HG03354 (cell line): ENCODE results near the gene RMRP.
"Not testable (repeated sequence)": the region's sequence is repeated elsewhere in the genome, so short reads cannot be mapped to it uniquely, and the experiment has no call there.

Experiments
- ATAC-seq: cut with Tn5 transposase; IDR thresholded peaks from one replicate; pipeline ENCODE4 v1.9.1; 2021; ENCODE audit warnings: mild to moderate bottlenecking; ENCODE audit not compliant: unreplicated experiment, poor library complexity, severe bottlenecking

The RMRP gene

DNA sequence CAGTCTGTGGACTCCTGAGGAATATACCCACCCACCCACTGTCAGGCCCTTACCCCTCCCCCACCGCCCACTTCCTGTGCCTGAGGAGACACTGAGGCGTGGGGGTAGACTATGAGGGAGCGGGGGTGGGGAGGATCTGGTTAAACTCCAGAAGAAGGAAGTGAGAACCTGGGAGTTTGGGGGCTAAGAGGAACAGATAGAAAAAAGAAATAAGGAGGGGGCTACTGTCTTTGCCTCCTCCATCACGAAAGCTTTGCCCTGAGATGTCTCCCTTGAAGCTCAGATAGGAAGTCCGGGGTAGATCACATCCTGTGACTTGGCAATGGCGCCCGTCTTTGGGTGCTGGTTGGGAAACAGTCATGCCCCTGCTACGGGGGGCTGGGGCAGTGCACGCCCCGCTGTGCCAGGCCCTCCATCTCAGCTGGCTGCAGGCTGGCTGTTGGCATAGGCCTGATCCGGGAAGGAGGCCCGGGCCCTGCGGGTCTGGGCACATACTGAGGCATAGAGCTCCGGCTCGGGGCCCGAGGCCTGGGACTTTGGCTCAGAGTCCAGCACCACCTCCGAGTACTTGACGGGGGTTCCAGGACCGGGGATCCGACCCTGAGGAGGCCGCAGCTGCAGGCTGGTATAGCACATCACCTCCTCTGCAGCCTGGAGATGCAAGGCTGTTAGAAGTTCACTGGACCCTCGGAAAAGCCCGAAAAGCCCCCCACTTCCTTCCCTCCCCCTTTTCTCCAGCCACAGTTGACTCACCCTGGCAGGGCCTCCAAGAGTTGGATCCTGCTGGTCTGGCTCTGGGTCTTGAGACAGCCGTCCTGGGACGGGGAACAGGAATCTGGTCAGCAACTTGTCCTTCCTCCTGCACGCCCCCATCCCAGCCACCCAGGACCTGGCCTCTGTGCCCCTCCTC lies 8.1 kb downstream of the RMRP start:
- ATAC-seq, result no peak

DNA sequence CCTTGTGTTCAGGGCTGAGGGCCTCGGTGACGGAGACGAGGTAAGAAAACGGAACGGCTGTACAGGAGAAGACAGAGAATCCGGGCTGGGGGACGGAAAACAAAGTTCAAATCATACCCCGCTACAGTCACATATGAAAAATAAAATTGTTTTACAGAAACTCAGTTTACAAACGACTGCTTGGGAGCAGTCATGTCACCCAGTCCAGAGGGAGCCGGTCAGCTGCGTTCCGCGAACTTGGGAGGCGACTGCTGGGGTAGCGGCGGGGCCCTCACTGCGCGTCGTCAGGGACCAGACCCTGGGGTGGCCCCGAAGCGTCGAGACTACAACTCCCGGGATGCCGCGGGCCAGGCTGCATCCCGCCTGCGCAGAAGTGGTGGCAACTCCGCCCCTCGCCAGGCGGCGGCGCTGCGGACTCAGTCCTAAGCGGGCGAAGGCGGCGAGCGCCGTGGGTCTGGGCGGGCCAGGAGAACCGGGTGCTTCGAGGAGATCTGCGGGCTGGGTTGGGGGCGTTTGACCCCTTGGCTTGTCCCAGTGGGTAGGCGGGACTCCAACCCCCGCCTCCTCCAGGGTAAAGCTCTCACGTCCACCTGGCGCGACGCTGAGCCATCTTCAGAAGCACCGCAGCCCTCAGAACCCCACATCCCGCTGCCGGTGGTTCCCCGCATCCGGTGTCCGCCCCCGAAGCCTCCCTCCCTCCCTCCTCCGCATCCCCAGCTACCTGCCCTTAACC lies 11.1 kb downstream of the RMRP start:
- peak; percentile 87 for ATAC-seq

DNA sequence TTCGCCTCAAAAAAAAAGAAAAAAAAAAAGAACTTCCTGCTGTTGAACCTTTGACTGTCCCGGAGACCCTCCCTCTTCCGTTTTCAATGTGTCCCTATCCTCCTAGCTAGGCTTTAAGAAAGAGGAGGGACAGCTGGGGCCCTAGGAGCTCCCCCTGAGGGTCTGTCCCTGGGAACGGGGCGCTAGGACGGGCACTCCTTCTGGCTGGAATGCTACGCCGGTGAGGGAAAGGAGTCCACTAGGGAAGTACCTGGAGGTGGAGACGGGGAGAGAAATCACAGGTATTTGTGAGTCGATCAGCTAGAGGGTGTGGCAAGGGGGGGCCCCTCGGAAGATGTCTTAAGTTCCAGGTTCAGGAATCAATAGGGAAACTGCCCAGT lies 11.7 kb downstream of the RMRP start:
- ATAC-seq, result no peak

DNA sequence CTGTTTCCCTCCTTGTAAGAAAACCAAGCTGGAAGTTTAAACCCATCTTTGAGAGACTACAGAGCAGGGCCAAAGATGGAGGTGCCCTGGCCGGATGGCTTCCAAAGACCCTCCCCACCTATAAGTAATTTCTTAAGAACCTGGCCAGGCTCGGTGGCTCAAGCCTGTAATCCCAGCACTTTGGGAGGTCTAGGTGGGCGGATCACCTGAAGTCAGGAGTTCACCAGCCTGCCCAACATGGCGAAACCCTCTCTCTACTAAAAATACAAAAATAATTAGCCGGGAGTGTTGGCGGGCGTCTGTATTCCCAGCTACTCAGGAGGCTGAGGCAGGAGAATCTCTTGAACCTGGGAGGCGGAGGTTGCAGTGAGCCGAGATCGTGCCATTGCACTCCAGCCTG lies 12.1 kb downstream of the RMRP start:
- ATAC-seq, result not testable (repeated sequence)

DNA sequence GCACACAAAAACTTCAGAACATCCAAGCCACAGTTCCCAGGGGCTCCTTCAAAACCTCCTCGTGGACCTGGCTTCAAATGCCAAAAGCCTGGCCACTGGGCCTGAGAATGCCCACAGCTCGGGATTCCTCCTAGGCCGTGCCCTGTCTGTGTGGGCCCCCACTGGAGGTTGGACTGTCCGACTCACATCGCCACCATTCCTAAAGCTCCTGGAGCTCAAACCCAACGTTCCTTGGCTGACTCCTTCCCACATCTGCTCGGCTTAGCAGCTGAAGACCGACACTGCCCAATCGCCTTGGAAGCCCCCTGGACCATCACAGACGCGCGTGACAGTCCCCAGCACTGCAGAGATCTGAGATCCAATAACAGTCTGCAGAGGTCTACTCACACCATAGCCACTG lies 14.8 kb downstream of the RMRP start:
- no peak for ATAC-seq

DNA sequence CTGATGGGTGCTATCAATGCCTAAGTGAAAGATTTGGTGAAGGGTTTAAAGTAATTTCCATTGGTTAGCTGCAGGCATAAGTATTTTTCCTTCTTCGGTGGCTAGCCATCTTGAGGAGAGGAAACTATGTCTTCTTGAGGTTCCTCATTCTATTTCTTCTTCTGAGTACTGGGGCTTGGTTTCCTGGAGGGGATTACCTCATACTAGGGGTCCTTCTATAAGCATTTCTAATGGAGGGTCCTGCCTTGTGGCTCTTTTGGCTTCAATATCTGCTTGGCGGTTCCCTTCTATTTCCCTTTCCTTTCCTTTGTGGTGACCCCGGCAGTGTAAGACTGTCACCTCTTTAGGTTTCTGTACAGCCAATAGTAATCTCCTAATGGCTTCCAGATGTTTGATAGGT lies 16.3 kb downstream of the RMRP start:
- not testable (repeated sequence) for ATAC-seq

DNA sequence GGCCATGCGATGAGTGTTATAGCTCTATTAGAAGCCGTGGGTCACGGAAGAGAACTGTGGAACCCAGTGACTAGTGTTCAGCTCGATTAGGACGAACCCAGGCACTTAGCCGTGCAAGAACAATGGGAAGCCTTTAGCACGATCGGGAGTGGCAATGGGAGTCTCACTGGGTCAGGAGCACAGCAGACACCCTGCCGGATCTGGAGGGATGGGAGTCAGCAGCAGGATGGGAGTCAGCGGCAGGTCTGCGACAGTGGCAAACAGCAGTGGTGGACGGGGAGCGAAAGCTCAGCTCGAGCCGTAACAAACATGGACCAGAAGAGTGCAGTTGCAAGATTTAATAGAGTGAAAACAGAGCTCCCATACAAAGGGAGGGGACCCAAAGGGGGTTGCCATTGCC lies 17.4 kb downstream of the RMRP start:
- not testable (repeated sequence) for ATAC-seq

DNA sequence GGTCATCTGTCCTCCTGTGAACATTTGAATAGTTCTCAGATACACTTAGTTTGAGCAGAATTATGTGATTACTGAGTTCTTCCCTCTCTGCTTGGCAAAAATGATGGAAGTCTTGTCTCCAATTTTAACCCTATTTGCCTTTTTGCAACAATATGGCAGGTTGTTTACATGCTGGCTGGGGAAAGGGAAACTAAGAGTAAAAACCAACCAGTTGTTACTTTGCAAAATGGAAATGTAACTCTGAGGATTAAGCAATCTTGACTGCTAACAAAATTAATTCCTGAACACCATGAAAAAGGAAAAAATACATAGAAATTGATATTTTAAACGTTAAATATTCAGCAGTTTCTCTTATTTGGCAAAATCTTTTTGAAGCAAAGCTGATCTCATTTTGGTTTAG lies 18.2 kb downstream of the RMRP start:
- ATAC-seq, result no peak

DNA sequence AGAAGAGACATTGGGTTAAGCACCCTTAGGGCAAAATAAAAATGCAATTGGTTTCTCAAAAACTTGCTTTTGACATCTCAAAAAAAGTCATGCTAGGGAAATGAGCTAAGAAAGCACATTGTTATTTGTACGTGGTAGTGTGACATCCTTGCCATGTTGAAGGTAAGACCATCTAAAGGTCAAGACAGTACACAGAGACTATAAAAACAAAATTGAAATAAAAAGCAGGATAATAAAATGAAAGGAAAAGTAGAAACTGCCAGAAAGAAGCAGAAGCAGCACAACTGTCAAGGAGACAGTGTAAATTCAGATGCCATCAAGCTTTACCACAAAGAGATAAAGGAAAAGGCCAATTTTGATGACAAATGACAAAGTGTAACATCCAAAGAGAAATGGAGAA lies 18.6 kb downstream of the RMRP start:
- ATAC-seq, result not testable (repeated sequence)

DNA sequence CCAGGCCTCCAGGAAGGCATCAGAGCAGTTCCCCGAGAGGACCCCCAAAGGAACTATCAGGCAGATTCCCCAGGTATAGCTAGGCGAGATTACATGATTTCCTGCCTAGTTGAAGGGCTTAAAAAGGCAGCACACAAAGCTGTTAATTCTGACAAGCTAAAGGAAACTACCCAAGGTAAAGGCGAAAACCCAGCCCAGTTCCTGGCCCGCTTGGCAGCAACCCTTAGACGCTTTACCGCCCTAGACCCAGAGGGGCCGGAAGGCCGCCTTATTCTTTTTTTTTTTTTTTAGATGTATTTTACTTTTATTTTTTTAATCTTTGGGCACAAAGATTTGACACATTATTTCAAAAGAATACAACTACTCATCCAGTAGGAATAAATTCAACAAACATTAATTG lies 19.1 kb downstream of the RMRP start:
- ATAC-seq, result not testable (repeated sequence)

DNA sequence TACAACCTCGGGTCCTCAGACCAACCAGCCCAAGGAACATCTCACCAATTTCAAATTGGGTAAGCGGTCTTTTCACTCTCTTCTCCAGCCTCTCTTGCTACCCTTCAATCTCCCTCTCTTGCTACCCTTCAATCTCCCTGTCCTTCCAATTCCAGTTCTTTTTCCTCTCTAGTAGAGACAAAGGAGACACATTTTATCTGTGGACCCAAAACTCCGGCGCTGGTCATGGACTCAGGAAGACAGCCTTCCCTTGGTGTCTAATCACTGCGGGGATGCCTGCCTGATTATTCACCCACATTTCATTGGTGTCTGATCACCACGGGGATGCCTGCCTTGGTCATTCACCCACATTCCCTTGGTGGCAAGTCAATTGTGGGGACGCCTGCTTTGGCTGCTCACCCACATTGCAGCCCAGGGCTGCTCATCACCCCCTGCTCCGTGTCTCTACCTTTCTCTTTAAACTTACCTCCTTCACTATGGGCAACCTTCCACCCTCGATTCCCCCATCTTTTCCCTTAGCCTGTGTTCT lies 20.3 kb downstream of the RMRP start:
- not testable (repeated sequence) for ATAC-seq

DNA sequence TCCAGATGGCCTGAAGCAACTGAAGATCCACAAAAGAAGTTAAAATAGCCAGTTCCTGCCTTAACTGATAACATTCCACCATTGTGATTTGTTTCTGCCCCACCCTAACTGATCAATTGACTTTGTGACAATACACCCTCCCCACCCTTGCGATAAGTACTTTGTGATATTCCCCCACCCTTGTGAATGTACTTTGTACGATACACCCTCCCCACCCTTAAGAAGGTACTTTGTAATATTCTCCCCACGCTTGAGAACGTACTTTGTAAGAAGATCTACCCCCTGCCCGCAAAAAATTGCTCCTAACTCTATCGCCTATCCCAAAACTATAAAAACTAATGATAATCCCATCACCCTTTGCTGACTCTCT lies 21.0 kb downstream of the RMRP start:
- ATAC-seq, result not testable (repeated sequence)

DNA sequence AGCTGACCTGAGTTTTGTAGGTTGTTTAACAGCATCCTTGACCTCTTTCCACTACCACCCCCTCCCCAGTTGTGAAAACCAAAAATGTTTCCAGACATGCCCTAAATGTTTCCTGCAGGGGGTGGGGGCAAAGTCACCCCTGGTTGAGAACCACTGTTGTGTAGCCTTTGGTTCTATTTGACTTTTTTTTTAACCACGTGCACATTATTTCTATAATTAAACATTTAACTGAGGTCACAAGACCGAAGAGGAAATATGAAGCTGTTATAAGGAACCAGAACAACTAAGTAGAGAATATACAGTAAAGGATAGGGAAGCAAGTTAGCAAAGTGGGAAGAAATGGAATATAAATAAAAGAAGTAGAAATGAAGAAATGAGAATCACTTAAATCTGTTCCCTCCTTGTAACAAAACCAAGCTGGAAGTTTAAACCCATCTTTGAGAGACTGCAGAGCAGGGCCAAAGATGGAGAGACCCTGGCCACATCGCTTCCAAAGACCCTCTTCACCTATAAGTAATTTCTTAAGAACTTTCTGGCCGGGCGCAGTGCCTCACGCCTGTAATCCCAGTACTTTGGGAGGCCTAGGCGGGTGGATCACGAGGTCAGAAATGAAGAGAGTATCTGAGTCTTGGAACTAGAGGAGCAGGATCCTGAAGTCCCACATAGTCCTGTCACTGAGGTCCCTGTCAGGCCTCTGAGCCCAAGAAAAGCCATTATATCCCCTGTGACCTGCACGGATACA lies 21.5 kb downstream of the RMRP start:
- ATAC-seq, result no peak

DNA sequence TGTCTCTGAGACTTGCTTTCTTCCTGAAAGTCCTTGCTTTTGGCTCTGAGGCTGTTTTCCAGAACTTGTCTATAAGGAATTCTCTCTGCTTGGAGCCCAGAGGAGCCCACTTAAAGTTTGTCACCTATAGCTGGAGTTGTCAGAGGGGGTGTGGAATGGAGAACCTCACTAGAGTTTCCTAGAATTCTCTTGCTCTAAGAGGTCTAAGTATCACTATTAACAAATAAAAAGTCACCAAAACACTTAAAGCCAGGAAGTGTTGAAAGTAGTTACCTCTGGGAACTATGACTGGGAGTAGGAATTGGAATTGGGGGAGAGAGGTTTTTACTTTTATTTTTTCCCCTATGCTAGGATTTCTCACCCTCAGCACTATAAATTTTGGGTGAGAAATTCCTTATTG lies 22.1 kb downstream of the RMRP start:
- ATAC-seq, result no peak

DNA sequence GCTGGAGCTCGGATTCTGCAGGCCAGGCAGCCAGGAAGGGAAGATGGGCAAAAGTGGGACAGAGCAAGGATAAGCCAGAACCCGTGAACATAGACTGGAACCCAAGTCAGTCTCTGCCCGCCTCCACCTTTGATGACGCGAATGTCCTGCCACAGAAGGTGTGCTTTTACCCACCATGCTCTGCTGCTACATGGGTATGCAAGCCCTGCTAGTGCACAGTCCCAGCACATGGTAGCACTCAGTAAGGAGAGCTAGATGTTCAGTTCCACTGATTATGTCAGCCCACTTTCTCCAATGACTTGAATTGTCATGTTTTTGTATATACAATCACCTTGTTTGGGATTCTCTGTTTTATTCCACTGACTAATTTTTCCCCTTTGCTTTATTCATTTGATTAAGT lies 28.2 kb downstream of the RMRP start:
- no peak for ATAC-seq

DNA sequence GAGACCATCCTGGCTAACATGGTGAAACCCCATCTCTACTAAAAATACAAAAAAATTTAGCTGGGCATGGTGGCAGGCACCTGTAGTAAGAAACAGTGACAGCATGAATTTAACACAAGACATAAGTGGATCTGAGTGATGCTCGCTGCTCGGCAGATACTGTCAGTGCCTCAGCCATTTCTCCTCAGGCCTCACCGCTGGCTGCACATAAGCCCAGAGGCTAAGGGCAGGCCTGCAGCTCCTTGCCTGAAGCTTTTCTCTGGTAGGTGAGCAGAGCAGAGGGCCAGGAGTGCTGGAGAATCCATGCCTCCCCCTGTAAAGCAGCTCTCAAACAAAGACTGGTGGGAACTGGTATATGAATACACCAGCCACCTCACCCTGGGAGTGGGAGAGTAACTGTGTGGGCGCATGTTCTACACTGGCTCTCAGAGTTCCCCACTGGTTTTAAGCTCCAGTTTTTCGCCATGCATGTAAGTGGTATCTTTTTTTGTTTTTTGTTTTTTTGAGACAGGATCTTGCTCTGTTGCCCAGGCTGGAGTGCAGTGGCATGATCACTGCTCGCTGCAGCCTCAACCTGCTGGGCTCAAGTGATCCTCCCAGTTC lies 29.3 kb downstream of the RMRP start:
- ATAC-seq, result no peak

DNA sequence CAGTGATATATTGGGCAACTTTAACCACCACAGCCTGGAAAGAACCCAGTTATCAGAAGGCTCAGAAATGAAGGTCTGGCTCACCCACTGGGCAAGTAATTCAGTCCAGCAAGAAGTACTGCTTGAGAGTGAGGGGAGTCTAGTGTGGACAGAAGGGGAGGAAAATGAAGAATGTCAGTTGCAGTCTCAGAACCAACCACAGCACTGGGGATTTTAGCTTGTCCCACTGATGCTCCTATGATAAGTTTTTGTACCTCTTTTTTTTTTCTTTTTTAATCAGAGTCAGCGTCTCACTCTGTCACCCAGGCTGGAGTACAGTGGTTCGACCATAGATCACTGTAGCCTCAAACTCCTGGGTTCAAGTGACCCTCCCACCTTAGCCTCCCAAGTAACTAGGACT lies 30.2 kb downstream of the RMRP start:
- no peak for ATAC-seq

DNA sequence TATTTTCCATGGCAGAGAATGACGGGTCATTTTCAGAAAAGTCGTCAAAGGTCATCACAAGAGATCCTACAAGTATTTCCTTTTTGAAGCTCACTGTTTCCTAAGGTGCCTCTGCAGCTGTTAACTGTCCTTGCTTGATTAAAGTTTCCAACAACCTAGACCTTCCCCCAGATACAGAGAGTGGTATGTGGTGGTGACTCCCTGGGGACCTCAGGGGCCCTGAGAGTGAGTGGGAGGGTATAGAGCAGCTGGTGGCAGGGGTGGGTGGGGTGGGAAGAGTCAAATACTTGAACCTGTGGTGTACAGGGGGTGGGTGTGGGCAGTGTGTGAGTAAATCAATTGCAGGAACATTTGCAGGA lies 38.0 kb downstream of the RMRP start:
- peak; percentile 72 for ATAC-seq

DNA sequence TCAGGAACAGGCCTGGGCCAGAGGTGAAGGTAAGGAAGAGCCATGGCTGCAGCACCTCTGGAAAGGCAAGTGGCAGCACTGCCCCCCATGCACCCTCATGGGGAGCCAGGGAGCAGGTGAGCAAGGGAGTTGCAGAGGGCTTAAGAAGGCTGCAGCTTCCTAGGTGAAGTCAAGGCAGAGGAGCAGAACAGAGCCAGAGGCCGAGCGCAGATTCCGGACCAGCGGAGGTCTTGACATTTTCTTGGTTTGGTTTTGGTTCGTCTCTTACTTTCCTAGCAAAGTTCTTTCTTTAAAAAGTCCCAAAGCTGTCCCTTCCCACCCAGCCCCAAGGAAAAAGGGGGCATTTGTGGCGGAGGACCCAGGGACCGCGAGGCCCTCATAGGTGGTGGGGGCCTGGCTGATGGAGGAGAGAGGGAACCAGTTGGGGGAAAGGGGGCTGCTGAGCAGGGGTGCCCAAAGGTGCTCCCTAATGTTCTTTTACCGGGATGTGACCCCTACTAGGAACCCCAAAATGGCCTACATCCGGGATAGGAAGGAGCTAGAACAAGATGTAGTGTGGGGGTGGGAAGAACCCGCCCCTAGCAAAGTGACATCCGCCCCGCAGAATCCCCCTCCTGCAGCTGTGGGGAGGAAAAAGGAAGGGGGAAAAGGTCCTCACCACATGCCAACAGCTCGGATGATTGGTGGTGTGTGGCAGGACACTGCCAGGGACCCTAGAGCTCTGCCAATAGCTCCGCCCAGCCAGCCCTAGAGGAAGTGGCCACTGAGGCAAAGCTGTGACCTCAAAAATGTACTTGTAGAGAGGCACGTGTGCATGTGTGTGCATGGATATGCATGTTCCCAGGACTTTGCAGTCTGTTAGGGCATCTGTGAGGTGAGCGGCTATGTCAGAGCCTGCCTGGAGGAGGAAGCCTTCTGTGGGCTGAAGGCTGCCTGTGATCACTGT lies 38.7 kb downstream of the RMRP start:
- peak; percentile 51 for ATAC-seq
